Osteocyte (in vitro differentiated cells): Measurements from ENCODE around the gene RTKN2. TPM values are rescaled to one million over a fixed set of nuclear protein-coding genes. Genes with fewer than 3 reads are reported as not detected.

Source experiments
- DNase-seq: peaks from one replicate; pipeline ENCODE4 v3.0.0; 2021; ENCODE audit warnings: mixed read lengths; ENCODE audit not compliant: unreplicated experiment; ENCODE audit errors: extremely low spot score
- H3K27ac Mint-ChIP-seq: one replicate; pipeline ENCODE4 v1.8.0; 2021; ENCODE audit warnings: mild to moderate bottlenecking, mixed read lengths; ENCODE audit not compliant: unreplicated experiment
- H3K27me3 Mint-ChIP-seq: one replicate; pipeline ENCODE4 v1.8.0; 2021; ENCODE audit warnings: mixed read lengths; ENCODE audit not compliant: unreplicated experiment
- H3K36me3 Mint-ChIP-seq: one replicate; pipeline ENCODE4 v1.8.0; 2021; ENCODE audit warnings: mixed read lengths; ENCODE audit not compliant: unreplicated experiment
- H3K4me1 Mint-ChIP-seq: one replicate; pipeline ENCODE4 v1.8.0; 2021; ENCODE audit warnings: mixed read lengths; ENCODE audit not compliant: unreplicated experiment
- H3K4me3 Mint-ChIP-seq: one replicate; pipeline ENCODE4 v1.8.0; 2021; ENCODE audit warnings: mild to moderate bottlenecking, moderate library complexity, mixed read lengths; ENCODE audit not compliant: unreplicated experiment
- H3K9me3 Mint-ChIP-seq: one replicate; pipeline ENCODE4 v1.8.0; 2021; ENCODE audit warnings: mixed read lengths; ENCODE audit not compliant: unreplicated experiment
- CTCF ChIP-seq: fragments of 200-600 bp; sonication (generic); IDR thresholded peaks from 2 replicates; pipeline ENCODE4 v1.5.0; 2021; ENCODE audit warnings: antibody characterized with exemption, mild to moderate bottlenecking, moderate library complexity
- total RNA-seq: library from RNA; stranded (reverse); gene quantifications from 2 replicates; pipeline ENCODE4 v1.2.1, GENCODE V29; 2021

Gene RTKN2
- total RNA-seq, 1 donor from 2014 or later: 2.4 TPM

GRCh38 chr10:62165803-62166202, 102.8 kb downstream of the RTKN2 start:
- H3K36me3 Mint-ChIP-seq: no peaks in the 10 kb centered on the region
- no peaks in the 10 kb centered on the region for H3K27me3 Mint-ChIP-seq
- no peaks in the 10 kb centered on the region for H3K9me3 Mint-ChIP-seq
- H3K4me1 Mint-ChIP-seq: peaks cover 19% of the 10 kb centered on the region
- DNase-seq: no peak
- H3K27ac Mint-ChIP-seq: no peak overlapping the region
- H3K4me3 Mint-ChIP-seq: no peak overlapping the region
- no peak for TF ChIP-seq CTCF

GRCh38 chr10:62163024-62163423, 105.6 kb downstream of the RTKN2 start:
- H3K27ac Mint-ChIP-seq: no peak overlapping the region
- peaks cover 19% of the 10 kb centered on the region for H3K4me1 Mint-ChIP-seq
- H3K27me3 Mint-ChIP-seq: no peaks in the 10 kb centered on the region
- H3K9me3 Mint-ChIP-seq: no peaks in the 10 kb centered on the region
- no peaks in the 10 kb centered on the region for H3K36me3 Mint-ChIP-seq
- no peak for TF ChIP-seq CTCF
- no peak for DNase-seq
- no peak overlapping the region for H3K4me3 Mint-ChIP-seq

GRCh38 chr10:62162261-62162981, 106.2 kb downstream of the RTKN2 start:
- no peak overlapping the region for H3K27ac Mint-ChIP-seq
- no peaks in the 10 kb centered on the region for H3K27me3 Mint-ChIP-seq
- H3K4me3 Mint-ChIP-seq: no peak overlapping the region
- H3K36me3 Mint-ChIP-seq: no peaks in the 10 kb centered on the region
- peaks cover 19% of the 10 kb centered on the region for H3K4me1 Mint-ChIP-seq
- no peak for TF ChIP-seq CTCF
- no peaks in the 10 kb centered on the region for H3K9me3 Mint-ChIP-seq
- no peak for DNase-seq

GRCh38 chr10:62159351-62159750, 109.3 kb downstream of the RTKN2 start:
- no peaks in the 10 kb centered on the region for H3K27me3 Mint-ChIP-seq
- H3K4me3 Mint-ChIP-seq: no peak overlapping the region
- no peak for DNase-seq
- TF ChIP-seq CTCF: no peak
- no peaks in the 10 kb centered on the region for H3K36me3 Mint-ChIP-seq
- no peak overlapping the region for H3K27ac Mint-ChIP-seq
- H3K4me1 Mint-ChIP-seq: peaks cover 6% of the 10 kb centered on the region
- H3K9me3 Mint-ChIP-seq: no peaks in the 10 kb centered on the region

GRCh38 chr10:62157601-62158000, 111.0 kb downstream of the RTKN2 start:
- Mint-ChIP-seq H3K9me3 (no peaks in the 10 kb centered on the region), H3K4me3 (no peak overlapping the region), H3K4me1 (peaks cover 3% of the 10 kb centered on the region), H3K36me3 (no peaks in the 10 kb centered on the region), H3K27ac (no peak overlapping the region), H3K27me3 (no peaks in the 10 kb centered on the region)
- DNase-seq: no peak
- TF ChIP-seq CTCF: no peak
